ENCODE results near the gene SLC1A3.

SLC1A3 gene

GRCh38 chr5:36600917-36601527, 5.4 kb upstream of the SLC1A3 start:
- FAIRE-seq = no peak

DNA sequence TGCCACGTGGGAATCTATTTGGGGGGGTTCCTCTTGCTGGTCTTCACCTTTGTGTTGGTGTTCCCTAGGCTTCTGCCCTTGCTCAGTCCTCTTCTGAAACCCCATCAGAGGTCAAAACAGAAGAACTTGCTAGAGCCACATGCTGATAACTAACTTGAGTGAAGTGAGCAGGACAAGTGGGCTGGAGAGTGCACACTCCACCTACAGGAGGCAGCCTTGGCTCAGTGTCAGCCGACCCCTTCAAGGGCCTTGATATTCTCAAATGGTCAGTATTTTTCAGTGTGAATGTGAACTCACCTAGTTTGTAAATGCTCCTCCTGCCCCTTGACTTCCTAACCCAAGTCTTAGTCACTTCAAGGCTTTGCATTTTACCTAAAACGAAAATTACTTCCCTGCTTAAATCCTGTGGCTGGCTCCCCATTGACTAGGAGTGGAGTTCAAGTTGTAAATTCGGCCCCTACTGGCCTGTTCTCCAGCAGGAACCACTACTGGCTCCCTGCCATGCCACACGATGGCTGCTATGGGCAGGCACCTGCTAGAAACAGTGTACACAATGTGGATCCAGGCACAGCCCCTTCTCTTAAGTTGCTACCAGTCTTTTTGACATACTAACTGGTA, 3.6 kb upstream of the SLC1A3 start:
- no peak for FAIRE-seq

DNA sequence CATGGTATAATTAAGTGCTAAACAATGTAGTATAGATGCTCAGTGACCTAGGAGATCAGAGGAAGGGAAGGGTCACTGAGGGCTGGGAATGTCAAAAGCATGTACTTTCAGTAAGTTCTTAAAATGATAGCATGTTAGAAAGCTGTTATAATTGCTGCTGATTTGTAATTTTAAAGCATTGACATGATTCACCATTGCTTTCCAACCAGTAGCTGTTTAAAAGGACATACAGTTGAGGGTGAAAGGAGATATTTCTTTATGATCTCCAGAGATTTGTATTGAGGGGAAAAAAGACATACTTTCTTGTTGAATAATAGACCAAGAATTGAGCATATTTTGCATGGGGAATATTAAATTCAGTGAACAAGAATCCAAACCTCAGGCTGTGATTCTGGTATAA, 1.2 kb upstream of the SLC1A3 start:
- no peak for FAIRE-seq

DNA sequence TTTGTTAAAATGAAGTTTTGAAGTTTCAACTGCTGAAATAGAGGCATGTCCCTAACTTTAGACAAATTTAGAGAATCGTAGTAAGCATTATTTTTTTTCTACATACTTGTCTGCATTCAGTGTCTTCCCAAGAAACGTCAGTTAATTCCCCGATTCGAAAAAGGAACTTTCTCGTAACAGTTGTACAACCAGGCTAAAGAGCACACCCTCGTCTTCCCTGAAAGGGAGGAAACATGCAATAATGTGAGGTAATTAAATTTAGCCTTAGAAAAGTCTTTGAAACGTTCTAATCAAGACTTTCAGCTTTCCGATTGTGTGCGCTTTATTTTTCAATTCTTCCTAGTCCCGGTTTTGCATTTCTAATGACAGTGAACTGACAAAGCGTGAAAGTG, 374 bp upstream of the SLC1A3 start:
- FAIRE-seq = no peak

DNA sequence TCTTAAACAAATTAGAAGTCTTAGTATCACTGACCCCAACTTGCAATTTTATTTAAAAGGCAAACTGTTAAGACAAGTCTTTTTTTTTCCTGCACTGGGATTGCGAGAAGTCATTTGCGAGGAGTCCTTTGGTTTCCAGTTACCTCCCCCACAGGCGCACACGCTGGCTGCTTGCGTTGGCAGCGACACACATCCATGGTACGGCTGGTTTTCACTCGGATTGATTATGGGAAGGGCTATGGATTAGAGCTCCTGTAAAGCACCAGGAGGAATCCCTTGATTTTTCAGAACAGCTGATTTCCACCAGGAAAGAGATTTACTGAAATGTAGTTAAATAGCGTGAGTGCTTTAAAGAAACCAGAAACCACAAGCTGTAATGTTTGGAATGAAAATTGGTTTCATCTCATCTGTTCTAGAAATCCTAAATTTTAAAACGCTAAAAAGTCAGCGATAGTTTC, 737 bp downstream of the SLC1A3 start:
- no peak for FAIRE-seq

DNA sequence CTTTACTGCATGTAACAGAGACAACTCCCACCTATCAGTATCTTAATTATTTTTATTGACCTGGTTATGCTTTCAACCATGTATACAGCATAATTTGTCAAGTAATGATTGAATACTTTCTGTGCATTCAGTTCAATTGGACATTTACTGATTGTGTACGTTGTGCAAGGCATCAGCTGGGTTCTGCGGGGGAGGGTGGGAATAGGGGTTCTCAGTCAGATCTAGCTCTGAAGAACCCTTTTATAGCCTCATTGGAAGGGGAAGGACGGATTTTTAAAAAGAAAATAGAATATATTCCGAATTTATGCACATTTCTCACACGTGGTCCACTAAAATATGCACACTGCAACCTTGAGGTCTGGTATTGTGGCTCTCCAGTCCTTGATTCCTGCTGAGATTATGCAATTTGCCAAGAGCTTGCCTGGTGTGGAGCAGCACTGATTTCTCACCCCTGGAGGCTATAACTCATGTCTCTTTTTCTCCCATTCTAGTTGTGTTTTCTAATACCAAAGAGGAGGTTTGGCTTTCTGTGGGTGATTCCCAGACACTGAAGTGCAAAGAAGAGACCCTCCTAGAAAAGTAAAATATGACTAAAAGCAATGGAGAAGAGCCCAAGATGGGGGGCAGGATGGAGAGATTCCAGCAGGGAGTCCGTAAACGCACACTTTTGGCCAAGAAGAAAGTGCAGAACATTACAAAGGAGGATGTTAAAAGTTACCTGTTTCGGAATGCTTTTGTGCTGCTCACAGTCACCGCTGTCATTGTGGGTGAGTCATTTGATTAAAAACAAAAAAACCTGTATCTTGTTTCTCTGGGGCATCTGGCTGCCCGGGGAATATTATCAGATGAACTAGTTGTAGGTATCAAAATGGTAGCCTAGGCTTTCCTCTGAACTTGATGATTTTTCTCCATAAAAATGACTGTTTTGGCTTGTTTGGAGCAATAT, 1.7 kb downstream of the SLC1A3 start:
- no peak for FAIRE-seq

DNA sequence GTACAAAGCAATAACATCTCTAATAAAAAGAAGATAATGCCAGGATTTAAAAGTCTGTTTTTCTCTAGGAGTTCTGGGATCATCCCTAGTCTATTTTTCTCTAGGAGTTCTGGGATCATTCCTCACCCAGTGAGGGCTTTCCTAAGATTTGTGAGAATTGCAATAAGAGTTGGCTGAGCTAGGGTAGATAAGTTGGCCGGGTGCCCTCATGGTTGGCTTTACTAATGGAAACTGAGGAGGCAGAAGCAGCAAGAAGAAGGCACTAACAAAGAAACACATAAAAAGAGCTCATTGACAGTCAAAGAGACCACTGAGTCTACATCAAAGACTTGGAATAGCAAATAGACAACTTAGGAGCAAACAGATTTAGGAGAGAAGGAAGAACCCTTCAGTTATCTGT, 4.2 kb downstream of the SLC1A3 start:
- FAIRE-seq = no peak

GRCh38 chr5:36611520-36612274, 5.3 kb downstream of the SLC1A3 start:
- no peak for FAIRE-seq

GRCh38 chr5:36613241-36613640, 6.8 kb downstream of the SLC1A3 start:
- no peak for FAIRE-seq

- no peak for FAIRE-seq
These were observed 7.6 kb downstream of the SLC1A3 start for GRCh38 chr5:36613771-36614656.

DNA sequence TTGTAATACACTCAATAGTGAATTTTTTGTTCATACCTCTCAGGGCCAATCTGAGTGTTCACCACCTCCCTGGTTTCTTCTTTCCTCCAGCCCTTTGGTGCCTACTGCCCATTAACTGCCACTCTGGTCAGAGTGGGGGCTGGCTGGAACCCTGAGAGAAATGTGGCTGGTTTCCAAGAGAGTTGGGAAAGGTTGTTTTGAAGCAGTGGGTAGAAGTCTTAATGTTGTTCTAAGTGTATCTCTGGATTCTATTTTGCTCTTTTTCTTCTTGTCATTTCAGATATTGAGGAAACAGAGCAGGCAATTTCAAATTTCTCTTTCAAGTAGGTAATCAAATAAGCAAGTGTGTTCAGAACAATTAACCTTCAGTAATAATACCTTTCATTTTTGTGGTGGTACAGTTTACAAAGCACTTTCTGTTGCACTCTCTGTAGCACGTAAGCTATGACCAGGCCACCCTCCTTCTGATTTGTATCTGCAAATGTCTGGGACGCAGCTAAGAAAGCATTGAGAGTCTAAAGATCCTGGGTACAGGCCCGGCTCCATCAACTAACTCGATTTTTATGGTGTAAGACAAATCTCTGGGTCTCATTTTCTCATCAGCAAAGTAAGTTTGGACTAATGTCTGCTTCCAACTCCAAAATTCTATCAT, 8.4 kb downstream of the SLC1A3 start:
- no peak for FAIRE-seq

DNA sequence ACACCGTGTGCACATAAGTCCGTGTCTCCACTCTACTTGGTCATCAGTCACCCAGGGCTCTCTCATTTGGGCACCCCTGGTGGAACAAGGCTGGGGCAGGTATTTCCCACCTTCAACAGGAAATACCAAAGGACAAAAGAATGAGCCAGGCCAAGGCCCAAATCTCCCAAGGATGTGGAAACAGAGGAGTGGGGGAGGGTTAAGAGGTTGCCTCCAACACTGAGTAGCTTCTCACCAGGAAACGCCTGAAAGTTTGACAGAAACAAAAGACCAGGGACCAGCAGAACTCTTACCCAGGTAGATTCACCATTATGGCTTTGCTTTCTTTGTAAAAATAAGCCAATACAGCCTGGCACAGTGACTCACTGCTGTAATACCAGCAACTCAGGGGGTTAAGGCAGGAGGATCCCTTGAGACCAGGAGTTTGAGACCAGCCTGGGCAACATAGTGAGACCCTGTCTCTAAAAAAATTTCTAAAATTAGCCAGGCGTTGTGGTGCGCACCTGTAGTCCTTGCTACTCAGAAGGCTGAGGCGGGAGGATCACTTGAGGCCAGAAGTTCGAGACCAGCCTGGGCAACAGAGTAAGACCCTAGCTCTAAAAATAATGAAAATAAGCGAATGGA, 12.7 kb downstream of the SLC1A3 start:
- no peak for FAIRE-seq

- no peak for FAIRE-seq
These were observed 15.6 kb downstream of the SLC1A3 start for GRCh38 chr5:36621985-36622384.

DNA sequence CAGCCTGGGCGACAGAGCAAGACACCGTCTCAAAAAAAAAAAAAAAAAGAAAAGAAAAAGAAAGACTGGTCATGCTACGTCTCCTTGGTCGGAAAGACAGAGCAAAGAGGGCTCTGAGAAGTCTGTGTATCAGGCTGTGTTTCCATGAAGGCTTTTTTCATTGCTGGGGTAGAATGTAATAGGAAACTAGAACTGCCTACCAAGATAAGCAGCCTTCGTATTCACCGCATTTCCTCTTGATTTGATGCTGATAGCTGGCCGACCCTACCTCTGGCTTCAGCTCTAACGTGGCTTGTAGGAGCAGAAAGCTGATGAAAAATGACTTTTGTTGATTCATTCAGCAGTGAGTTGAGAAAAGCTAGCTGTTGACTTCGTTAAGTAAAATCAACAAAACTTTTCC, 17.4 kb downstream of the SLC1A3 start:
- FAIRE-seq = no peak

DNA sequence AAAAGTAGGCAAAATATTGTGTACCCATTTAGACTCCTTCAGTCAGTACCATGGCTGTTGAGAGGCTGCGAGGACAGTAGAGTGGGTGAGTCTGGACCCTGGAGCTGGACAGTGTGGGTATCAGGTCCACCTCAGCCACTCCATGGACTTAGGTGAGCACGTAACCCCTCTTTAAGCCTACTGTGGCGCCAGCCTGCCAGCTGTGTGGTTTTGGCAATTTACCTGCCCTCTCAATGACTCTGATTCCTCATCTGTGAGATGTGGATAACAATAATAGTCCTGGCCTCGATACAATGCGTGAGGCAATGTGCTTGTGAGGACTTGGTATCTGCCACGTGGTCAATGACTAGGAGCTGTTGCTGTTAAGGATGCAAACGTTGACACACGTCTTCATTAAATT, 17.9 kb downstream of the SLC1A3 start:
- FAIRE-seq = no peak

- no peak for FAIRE-seq
These were observed 22.3 kb downstream of the SLC1A3 start for GRCh38 chr5:36628695-36629094.

DNA sequence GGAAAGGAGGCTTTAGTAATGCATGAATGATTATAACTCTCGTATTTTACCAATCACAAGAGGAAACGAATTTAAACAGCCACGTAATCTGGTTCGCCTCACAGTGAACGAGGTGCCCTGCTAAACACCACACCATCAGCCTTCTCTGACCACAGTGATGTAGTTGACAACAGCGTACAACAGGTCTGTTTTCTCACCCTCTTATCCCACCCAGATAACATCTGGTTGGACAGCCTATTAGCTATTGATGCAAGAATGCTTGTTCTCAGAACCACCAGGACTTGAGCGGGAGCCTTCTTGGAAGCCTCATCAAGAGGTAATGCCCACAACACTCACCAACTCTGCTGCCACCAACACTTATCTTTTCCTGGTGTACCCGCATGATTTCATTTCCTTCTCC, 23.3 kb downstream of the SLC1A3 start:
- no peak for FAIRE-seq

- no peak for FAIRE-seq
These were observed 24.1 kb downstream of the SLC1A3 start for GRCh38 chr5:36630201-36631145.

DNA sequence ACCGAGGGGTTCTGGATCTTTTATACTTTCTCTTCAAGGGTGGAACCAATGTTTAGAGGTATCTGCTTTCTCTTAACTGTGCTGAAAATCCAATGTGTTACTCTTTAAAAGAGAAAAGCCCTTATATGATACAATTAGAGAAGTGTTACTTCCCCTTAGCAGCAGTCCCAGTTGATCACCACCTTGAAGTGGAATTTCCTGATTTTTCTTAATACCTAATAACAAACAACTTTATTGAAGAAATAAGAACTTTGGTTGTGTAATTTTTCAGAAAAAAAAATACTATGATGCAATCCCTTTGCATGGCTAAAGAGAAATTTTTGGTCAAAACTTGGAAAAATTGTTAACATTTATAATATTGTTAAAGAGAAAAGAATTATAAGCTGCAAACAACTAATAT, 24.7 kb downstream of the SLC1A3 start:
- FAIRE-seq = no peak

All from A204.1 (cell line).